HG03108 (cell line): ENCODE results near the gene ATG7.
"Not testable (repeated sequence)": the region's sequence is repeated elsewhere in the genome, so short reads cannot be mapped to it uniquely, and the experiment has no call there.

ENCODE experiments used
- ATAC-seq: cut with Tn5 transposase; IDR thresholded peaks from one replicate; pipeline ENCODE4 v1.9.1; 2021; ENCODE audit warnings: moderate library complexity; ENCODE audit not compliant: unreplicated experiment

Gene ATG7

DNA sequence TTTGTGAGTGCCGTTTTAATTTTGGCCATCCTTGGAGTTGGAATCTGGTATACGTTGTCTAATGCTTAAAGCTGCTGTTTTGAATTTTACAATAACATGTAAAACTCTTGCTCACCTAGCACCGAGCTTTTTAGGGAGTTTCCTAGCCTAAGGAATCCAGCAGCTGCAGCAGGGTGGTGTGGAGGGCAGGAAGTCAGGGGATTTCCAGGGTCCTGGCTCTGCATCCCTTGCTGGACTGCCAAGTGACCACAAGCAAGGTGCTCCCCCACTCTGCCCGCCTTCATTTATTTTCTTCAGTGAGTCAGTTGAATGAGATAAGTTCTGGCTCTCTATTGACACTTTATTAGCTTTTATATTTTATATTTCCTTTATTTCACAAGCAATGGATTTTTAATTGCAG lies 113.7 kb downstream of the ATG7 start:
- no peak for ATAC-seq

DNA sequence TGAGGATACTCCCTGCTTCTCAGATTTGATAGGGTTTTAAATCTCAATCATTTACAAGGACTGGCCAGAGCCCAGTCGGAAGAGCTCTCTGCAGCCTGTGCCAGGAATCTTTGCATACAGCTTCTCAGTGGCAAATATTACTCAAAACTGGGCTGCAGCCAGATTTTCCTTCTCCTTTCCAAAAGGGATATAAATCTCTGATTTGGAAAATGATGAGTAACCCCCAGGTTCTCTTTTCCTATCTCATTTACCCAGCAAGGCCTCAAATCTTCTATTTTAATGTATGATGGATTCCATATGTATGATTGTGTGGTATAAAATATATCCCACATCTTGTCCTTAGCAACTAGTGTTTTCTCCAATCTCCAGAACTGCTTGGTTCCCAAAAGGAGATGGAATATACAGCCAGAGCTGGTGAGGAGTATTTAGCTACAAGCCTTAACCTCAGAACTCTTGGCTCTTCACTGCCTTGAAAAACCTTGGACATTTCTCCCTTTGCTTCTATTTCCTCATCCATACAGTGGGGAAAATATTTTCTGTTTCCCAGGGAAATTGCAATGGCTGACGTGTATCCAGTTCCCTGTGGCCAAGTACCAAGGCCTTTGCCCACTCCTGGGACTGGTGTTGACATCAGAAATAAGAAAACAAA lies 114.4 kb downstream of the ATG7 start:
- ATAC-seq = no peak

DNA sequence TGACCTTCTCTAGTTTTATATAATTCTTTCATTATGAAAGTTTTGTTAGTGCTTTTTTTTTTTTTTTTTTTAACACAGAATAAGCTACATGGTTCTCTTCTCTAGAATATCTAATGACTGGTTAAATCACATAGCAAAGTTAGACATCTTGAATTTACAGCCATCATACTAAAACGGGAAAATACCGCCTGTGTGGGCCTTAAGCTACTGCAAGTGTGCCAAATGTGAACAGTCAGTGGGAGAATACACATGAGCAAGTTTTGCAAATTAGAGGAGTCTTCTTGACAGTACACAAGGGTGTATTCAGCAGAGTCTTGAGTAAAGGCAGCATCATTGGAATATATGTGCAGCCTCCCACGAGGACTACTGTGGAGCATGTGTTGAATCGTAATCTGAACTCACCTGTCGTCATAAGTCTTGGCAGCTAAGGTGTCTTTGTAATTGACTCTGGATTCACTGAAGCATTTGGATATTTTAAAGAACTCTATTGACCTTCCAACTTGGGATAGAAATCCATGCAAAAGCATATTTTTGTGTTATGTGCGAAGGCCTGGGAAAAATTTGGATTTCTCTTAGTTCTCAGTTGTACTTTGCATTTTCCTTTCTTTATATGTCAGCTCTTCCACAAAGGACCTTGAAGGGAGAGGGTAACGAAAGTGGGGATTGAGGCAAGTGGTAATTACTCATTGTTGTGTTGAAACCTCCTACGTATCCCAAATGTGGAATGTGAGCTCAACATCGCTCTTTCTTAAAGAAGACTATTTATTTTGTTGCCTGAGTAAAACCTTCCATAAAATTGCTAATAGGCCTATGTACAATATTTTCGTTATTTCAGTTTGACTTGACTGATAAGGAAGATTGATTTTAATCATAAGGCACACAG lies 117.4 kb downstream of the ATG7 start:
- ATAC-seq = no peak

DNA sequence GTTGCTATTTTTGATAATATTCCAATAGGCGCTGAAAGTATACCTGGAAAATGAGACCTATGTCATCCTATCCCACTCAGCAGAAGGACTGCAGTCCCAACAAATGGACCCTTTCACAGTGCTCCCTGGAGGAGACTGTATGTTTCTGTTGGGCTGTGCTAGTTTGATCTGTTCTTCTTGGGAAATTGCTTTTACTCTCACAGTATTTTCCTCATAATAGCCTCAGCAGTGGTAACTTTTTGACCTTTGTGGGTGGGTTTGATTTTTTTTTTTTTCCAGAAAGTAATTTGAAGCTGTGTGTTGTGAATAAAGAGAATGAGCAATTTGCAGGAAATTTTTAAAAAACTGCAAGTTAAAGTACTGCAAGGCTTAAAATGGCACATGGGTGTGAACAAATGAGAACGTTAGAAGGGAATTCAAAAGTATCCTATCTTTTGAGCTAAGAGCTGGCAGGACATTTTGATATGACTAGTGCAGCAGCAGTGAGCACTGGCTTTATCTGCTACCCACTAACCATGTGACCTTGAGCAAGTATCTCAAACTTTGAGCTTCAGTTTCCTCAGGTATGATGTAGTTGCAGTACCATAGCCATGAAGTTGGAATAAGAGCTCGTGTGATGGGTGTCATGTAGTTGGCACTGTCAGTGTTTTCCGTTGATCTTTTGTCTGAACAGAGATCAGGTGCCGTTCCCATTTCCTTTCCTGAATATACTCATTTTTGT lies 118.4 kb downstream of the ATG7 start:
- no peak for ATAC-seq

DNA sequence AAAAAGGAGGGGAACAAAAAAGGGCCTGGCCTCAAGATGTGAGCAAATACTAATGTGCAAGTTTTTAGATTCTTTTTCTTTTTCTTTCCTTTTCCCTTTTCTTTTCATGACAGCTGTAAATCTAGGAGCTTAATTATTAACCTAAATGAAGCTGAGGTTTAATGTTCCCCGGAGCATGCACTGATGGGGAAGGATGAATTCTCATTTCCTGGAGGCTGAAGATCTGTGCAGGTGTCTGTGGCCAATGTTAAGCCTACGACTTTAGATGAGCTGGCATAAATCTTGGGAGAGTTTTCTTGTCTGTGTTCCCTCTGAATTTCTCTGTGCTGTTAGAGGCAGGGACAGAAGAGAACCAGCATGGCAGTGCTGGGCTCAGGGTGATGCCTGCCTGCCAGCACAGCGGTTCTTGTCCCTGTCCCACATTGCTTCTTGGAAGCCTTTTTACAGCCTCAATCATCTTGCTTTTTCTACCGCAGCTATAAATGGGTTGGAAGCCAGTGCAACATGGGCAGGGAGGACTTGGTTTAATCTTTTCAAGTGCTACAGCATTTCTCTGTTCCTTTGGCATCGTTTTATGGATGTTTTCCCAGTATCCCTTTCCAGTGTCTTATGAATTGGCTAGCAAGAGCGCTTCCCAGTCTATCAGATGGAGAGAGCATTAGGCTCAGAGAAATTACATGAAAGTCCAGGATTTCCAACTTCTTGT lies 119.1 kb downstream of the ATG7 start:
- ATAC-seq = no peak

DNA sequence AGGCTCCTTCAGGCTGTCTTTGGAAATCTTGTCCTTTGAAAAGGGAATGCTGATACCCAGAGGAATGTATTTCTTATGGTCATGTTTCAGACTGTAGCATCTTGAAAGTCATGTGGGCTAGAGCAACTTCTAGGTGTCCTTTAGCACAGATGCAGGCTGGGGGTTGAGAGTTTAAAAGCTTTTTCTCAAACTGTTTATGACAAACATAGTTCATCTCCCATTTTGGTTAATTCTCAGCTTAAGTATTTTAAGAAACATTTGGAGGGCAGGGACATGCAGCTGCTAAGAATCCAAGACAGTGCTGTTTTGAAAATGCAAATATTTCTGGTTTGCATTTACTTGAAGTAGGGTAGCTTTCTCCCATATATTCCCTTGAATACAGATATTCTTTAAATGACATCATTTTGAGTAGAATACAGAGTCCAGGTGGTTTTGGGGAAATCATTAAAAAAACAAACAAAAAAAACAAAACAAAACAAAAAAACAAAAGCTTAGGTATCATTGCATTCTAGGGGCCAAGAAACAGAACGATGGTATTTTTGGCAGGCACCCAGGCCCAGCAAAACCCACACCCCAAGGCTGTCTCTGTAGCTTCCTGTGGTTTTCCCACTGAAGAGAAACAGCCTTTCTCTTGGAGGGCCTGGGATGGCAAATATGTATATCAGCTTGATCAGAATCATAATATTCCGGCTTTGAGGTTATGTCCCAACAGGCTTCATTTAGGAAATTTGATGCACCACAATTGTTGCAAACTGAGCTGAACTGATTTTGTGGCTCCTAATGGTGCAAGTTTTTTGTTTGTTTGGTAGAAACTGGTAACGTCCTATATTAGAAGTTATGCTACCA lies 120.0 kb downstream of the ATG7 start:
- ATAC-seq = no peak

DNA sequence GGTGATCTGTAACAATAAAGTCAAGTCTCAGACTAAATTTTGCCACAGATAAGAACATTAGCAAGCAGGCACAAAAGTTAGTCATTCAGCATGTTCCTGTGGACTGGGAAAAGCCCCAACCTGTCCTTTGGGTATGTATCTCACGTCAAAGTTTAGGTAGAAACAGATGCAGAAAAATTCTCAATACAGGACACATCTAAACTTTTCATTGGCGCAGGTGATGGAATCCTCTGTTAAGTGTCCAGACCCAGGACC lies 120.6 kb downstream of the ATG7 start:
- no peak for ATAC-seq

DNA sequence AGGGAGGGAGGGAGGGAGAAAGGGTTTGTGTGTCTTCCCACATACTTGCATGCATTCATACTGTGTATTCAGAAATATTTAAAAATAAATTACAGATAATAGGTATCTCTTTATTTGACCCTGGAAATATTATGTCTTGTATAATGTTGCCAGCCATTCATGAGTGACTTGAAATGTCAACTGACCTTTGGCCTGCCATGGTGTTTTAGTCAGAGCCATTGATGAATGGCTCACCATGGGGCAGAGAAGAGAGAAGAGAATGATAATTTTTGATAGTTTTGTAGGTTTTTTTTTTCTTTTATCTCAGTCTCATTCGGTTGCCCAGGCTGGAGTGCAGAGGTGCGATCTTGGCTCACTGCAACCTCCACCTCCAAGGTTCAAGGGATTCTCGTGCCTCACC lies 121.2 kb downstream of the ATG7 start:
- ATAC-seq = no peak

DNA sequence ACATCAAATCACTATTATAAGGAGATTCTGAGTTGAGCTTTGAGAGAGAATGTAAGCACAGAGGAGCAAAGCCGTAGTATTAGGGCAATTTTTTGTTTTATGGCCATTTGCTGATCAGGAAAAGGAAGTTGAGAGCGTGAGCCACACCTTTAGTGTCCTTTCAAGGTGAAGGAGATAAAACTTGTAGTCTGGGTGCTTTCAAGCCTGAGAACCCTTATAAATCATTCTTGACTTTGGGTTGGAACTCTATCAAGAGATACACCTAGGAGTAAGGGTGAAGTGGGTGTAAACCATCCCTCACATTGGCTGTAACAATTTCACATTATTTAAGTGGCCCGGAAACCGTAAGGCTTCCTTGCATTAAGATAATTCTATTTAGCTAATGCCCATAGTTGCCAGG lies 122.2 kb downstream of the ATG7 start:
- no peak for ATAC-seq

DNA sequence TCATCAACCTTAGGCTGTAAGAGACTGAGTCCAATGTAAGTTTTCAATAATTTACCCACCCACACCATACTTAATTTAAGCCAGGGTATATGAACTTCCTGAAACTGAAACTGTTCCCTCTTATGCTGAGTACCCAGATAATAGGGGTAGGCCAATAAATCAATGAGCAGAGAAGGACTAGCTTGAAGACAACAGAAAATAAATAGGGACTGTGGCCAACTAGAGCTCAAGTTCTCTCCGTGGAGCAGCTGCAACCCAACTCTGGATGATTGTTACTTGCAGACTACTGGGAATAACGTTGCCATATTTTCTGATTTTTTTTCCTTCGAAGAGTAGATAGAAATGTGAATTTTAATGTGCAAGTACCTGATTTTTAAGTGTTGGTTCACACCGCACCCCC lies 128.0 kb downstream of the ATG7 start:
- ATAC-seq = no peak

DNA sequence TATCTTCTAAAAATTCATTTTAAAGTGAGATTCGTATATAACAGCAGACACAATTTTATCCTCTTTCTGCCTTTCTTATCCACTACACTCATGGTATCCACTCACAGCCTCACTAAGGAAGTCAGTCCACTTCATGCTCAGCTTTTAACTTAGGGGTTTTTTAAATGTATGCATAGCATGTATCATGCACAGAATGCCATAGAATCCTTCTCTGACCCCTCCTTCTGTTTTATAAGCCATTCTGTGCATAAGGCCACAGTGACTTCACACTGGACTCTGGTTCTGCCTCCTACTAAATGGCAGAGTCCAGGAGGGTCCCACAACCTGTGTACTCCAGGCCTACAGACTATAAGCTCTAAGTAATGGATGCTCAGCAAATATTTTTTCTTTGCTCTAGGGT lies 129.2 kb downstream of the ATG7 start:
- no peak for ATAC-seq

DNA sequence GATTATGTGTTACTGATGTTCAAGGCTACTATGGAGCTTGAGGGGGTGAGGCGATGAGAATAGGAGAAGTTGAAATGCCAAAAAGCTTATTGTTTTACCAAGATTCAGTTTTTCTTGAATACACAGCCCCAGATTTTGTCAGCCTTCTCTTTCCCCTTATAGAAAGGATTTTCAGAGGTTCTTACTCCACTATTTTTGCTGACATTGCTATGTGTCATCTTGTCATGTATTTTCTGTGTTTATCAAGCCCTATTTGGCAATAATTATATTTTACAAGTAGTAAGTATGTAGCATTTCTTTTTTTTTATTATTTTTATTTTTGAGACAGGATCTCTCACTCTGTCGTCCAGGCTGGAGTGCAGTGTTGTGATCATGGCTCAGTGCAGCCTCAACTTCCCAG lies 133.1 kb downstream of the ATG7 start:
- ATAC-seq = no peak

DNA sequence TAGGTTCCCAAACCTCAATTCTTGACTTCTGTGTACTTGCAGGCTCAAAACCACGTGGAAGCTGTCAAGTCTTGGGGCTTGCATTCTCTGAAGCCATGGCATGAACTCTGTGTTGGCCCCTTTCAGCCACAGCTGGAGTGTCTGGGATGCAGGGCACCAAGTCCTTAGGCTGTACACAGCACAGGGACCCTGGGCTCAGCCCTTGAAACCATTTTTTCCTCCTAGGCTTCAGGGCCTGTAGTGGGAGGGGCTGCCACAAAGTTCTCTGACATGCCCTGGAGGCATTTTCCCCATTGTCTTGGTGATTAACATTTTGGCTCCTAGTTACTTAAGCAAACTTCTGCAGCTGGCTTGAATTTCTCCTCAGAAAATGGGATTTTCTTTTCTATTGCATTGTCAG lies 135.4 kb downstream of the ATG7 start:
- no peak for ATAC-seq

DNA sequence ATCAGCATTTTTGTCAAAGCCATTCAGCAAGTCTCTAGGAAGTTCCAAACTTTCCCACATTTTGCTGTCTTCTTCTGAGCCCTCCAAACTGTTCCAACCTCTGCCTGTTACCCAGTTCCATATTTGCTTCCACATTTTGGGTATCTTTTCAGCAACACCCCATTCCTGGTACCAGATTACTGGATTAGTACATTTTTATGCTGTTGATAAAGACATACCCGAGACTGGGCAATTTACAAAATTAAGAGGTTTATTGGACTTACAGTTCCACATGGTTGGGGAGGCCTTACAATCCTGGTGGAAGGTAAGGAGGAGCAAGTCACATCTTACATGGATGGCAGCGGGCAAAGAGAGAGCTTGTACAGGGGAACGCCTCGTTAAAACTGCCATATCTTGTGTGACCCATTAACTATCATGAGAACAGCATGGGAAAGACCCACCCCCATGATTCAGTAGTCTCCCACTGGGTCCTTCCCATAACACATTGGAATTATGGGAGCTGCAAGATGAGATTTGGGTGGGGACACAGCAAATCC lies 136.2 kb downstream of the ATG7 start:
- ATAC-seq = not testable (repeated sequence)

DNA sequence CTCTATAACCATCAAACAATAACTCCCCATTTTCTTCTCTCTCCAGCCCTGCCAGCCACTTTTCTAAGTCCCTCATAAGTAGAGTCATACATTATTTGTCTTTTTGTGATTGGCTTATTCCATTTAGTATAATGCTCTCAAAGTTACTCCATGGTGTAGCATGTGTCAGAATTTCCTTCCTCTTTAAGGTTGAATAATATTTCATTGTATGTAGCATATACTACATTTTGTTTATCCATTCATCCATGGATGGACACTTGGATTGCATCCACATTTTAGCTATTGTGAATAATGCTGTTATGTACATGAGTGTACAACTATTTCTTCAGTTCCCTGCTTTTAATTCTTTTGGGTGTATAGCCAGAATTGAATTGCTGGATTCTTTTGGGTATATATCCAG lies 138.4 kb downstream of the ATG7 start:
- no peak for ATAC-seq

DNA sequence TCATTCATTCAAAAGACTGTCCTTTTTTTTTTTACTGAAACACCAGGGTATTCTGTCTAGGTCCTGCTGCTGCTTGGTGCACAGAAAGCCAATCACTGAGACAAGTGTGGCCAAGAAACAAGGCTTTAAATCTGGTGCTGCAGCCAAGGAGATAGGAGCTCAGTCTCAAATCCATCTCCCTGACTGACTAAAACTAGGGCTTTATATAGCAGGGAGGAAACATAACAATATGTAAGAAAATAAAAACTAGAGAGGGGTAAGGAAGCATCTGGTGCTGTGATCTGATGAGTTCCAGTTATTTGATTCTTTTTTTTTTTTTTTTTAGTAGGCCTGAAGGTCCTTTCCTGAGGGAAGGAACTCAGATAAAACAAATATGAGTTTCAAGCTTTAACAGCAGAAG lies 139.8 kb downstream of the ATG7 start:
- ATAC-seq = no peak

DNA sequence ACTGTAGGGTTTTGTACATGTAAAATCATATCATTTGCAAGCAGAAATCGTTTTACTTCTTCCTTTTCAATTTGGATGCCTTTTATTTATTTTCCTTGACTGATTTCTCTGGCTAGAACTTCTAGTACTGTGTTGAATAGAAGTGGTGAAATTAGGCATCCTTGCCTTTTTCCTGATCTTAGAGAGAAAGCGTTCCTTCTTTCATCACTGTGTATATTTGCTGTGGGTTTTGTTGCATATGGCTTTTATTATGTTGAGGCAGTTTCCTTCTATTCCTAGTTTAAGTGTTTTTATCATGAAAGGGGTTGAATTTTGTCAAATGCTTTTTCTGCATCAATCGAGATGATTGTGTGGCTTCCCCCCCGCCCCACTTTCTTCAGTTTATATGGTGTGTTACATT lies 140.9 kb downstream of the ATG7 start:
- no peak for ATAC-seq

DNA sequence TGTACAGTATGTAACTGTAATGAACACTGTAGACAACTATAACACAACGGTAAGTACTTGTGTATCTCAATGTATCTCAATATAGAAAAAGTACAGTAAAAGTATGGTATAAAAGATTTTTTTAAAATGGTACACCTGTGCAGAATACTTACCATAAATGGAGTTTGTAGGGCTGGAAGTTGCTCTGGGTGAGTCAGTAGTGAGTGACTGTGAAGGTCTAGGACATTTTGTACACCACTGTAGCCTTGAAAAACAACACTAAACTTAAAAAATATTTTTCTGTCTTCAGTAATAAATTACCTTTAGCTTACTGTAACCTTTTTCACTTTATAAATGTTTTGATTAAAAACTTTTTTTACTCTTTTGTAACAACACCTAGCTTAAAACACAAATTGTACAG lies 142.9 kb downstream of the ATG7 start:
- no peak for ATAC-seq

DNA sequence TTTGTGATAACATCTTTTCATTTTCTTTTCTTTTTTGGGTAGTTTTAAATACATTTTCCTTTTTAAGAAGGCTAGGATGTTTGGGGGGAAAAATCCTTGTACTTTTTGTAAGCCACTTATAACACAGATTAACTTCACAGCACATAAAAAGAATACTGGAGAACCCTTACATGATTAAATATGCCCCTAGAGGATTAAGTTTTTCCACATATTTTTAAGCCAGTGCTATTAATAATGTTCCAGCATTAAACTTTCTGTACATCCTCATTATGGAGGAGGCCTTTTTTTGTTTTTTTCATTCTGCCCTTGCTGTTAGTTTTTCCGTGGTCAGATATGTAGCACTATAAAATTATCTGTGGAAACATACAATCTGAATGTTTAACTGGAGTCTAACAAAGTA lies 147.9 kb downstream of the ATG7 start:
- no peak for ATAC-seq

DNA sequence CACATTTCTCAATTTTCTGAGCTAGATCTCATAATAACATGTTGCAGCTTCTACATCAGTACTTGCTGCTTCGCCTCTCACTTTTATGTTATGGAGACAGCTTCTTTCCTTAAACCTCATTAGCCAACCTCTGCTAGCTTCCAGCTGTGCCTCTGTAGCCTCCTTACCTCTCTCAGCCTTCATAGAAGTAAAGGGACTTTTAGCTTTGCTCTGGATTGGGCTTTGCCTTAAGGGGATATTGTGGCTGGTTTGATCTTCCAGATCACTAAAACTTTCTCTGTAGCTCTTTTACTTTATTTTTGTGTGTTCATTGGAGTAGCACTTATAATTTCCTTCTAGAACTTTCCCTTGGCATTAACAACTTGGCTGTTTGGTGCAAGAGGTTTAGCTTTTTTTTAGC lies 150.1 kb downstream of the ATG7 start:
- no peak for ATAC-seq
